ENCODE results near the gene MIGA1.
A peak's percentile ranks its signal among the peaks of the same experiment; 100 is the strongest.

- TF ChIP-seq CTCF (IDR thresholded peaks at IDR 0.05; ENCODE audit: low read depth, low read length, poor library complexity, severe bottlenecking) (peak; percentile 71), EZH2phosphoT487 (IDR thresholded peaks at IDR 0.05; ENCODE audit: borderline replicate concordance, low read length) (no peak)
Measured at GRCh38 chr1:77825131-77825709, 45.8 kb downstream of the MIGA1 start.
